Neural crest cell (in vitro differentiated cells): Measurements from ENCODE around the gene ACSL3. TPM values are rescaled to one million over a fixed set of nuclear protein-coding genes. Genes with fewer than 3 reads are reported as not detected.

ENCODE experiments used
- DNase-seq: peaks from one replicate; pipeline ENCODE4 v3.0.0; 2021; ENCODE audit warnings: low read depth, mixed read lengths, low spot score
- H3K27ac Mint-ChIP-seq: one replicate; pipeline ENCODE4 v1.8.0; 2021; ENCODE audit warnings: mild to moderate bottlenecking, mixed read lengths; ENCODE audit not compliant: unreplicated experiment
- H3K27me3 Mint-ChIP-seq: 2 replicates; pipeline ENCODE4 v1.8.0; 2021; ENCODE audit warnings: low read depth, mild to moderate bottlenecking, mixed read lengths
- H3K36me3 Mint-ChIP-seq: 2 replicates; pipeline ENCODE4 v1.8.0; 2021; ENCODE audit warnings: low read depth, mild to moderate bottlenecking, mixed read lengths
- H3K4me1 Mint-ChIP-seq: 2 replicates; pipeline ENCODE4 v1.8.0; 2021; ENCODE audit warnings: mixed read lengths
- H3K4me3 Mint-ChIP-seq: one replicate; pipeline ENCODE4 v1.8.0; 2021; ENCODE audit warnings: mild to moderate bottlenecking, mixed read lengths
- H3K9me3 Mint-ChIP-seq: 2 replicates; pipeline ENCODE4 v1.8.0; 2021; ENCODE audit warnings: mixed read lengths
- total RNA-seq: library from RNA; stranded (reverse); gene quantifications from 2 replicates; pipeline ENCODE4 v1.2.1, GENCODE V29; 2021
- TF ChIP-seq, protein P1 (sequence below): fragments of 200-600 bp; sonication (generic); conservative IDR thresholded peaks from 2 replicates; pipeline ENCODE4 v1.5.0; 2021; ENCODE audit warnings: antibody characterized with exemption, mild to moderate bottlenecking

Gene ACSL3
- total RNA-seq, 1 donor from 2014 or later, result 89.5 TPM

DNA sequence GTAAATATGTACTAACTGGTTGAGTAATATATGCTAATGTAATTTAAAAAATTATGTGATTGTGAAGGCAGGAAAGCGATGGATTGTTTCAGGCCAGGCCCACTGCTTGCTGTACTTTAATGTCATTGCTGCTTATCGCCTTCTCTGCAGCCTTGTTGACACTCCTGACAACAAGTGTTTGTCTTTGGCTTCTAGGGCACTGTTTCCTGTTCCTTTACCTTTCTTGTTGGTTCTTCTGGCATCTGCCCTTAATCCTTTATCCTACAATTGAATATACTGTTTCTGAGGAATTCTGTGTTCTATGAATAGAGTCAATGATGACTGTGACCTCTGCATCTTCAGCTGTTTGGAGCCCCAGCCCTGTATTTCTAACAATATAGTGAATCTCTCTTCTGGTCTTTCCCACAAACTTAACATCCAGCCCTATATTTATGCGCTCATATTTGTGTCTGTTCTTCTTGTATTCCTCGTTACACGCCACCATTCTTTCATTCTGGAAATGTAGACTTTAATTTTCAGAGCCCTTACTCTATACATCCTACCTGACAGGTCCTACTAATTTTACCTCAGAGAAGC is 17.6 kb downstream of the ACSL3 start:
- H3K27ac Mint-ChIP-seq, result no peak overlapping the region
- H3K9me3 Mint-ChIP-seq, result peaks cover 6% of the 10 kb centered on the region
- TF ChIP-seq, protein P1, sequence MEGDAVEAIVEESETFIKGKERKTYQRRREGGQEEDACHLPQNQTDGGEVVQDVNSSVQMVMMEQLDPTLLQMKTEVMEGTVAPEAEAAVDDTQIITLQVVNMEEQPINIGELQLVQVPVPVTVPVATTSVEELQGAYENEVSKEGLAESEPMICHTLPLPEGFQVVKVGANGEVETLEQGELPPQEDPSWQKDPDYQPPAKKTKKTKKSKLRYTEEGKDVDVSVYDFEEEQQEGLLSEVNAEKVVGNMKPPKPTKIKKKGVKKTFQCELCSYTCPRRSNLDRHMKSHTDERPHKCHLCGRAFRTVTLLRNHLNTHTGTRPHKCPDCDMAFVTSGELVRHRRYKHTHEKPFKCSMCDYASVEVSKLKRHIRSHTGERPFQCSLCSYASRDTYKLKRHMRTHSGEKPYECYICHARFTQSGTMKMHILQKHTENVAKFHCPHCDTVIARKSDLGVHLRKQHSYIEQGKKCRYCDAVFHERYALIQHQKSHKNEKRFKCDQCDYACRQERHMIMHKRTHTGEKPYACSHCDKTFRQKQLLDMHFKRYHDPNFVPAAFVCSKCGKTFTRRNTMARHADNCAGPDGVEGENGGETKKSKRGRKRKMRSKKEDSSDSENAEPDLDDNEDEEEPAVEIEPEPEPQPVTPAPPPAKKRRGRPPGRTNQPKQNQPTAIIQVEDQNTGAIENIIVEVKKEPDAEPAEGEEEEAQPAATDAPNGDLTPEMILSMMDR, result no peak
- H3K27me3 Mint-ChIP-seq, result no peaks in the 10 kb centered on the region
- no peak for DNase-seq
- H3K4me1 Mint-ChIP-seq, result peaks cover 44% of the 10 kb centered on the region
- no peak overlapping the region for H3K4me3 Mint-ChIP-seq
- no peaks in the 10 kb centered on the region for H3K36me3 Mint-ChIP-seq

DNA sequence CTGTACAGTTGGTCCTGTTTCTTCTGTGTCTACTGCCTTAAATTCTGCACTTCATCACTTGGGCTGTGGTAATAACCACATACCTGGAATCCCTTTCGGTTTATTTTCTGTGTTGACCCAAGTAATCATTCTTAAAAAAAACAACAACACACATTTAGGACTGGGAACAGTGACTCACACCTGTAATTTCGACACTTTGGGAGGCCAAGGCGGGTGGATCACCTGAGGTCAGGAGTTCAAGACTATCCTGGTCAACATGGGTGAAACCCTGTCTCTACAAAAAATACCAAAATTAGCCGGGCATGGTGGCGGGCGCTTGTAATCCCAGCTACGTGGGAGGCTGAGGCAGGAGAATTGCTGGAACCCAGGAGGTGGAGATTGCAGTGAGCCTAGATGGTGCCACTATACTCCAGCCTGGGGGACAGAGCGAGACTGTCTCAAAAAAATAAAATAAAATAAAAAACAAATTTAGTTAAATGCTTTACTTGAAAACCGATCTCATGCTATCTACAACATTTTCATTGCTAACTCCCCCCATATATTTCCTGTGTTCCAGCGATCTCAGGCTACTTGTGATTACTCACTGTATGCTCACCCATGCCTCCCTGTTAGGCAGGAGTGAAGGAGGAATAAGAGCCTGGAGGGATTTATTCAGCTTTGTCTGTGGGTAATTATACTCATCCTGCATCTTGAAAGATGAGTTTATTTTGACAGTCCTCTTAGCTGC is 18.2 kb downstream of the ACSL3 start:
- TF ChIP-seq, protein P1, result no peak
- no peak overlapping the region for H3K27ac Mint-ChIP-seq
- H3K27me3 Mint-ChIP-seq, result no peaks in the 10 kb centered on the region
- no peak overlapping the region for H3K4me3 Mint-ChIP-seq
- peaks cover 6% of the 10 kb centered on the region for H3K9me3 Mint-ChIP-seq
- DNase-seq, result no peak
- no peaks in the 10 kb centered on the region for H3K36me3 Mint-ChIP-seq
- H3K4me1 Mint-ChIP-seq, result peaks cover 50% of the 10 kb centered on the region

DNA sequence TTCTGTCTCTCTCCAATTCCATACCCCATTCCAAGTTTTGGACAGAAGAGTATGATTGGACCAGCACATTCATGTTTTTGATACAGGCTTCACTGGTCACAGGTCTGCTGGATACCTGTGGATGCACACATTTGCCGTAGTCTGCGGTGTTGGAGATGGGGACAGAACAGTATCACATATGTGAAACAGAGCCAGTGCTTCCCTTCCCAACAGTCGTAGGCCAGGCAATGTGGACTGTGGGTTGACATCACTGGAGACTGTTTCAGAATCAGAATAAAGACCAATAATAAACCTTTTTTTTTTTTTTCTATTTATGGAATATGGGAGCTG is 18.7 kb downstream of the ACSL3 start:
- TF ChIP-seq, protein P1, result no peak
- H3K27ac Mint-ChIP-seq, result no peak overlapping the region
- no peaks in the 10 kb centered on the region for H3K36me3 Mint-ChIP-seq
- H3K4me1 Mint-ChIP-seq, result peaks cover 56% of the 10 kb centered on the region
- DNase-seq, result no peak
- no peaks in the 10 kb centered on the region for H3K27me3 Mint-ChIP-seq
- no peak overlapping the region for H3K4me3 Mint-ChIP-seq
- peaks cover 6% of the 10 kb centered on the region for H3K9me3 Mint-ChIP-seq

DNA sequence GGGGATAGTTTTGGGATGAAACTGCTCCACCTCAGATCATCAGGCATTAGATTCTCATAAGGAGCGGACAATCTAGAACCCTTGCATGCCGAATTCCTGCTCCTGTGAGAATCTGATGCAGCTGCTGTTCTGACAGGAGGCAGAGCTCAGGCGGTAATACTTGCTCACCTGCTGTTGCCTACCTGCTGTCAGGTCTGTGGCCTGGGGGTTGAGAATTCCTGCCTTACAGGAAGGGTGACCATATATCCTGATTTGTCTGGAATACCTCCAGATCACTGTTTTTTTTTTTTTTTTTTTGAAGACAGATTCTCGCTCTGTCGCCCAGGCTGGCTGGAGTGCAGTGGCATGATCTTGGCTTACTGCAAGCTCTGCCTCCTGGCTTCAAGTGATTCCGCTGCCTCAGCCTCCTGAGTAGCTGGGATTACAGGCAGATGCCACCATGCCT is 21.7 kb downstream of the ACSL3 start:
- no peak overlapping the region for H3K4me3 Mint-ChIP-seq
- peaks cover 54% of the 10 kb centered on the region for H3K4me1 Mint-ChIP-seq
- H3K27me3 Mint-ChIP-seq, result no peaks in the 10 kb centered on the region
- no peak for DNase-seq
- H3K36me3 Mint-ChIP-seq, result no peaks in the 10 kb centered on the region
- TF ChIP-seq, protein P1, result no peak
- no peaks in the 10 kb centered on the region for H3K9me3 Mint-ChIP-seq
- no peak overlapping the region for H3K27ac Mint-ChIP-seq

DNA sequence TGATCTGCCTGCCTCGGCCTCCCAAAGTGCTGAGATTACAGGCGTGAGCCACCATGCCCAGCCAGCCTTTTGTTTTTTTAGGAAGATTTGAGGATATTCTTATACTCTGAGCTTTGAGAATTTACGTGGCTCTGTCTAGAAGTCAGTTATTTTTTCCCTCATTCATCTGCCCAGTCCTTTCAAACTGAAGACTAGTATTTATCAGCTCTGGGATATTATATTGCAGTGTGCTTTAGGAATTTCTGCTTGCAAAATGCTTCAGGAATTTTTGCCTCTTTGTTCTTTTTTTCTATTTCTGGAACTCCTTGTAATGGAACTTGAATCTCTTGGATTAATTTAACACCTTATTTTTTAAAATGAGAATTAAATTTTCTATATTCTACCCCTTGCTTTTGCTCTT is 22.6 kb downstream of the ACSL3 start:
- TF ChIP-seq, protein P1, result no peak
- Mint-ChIP-seq H3K4me1 (peaks cover 46% of the 10 kb centered on the region), H3K27ac (no peak overlapping the region)

More for the DNA sequence above, 22.6 kb downstream of the ACSL3 start:
- Mint-ChIP-seq H3K9me3 (no peaks in the 10 kb centered on the region), H3K27me3 (no peaks in the 10 kb centered on the region), H3K4me3 (no peak overlapping the region), H3K36me3 (no peaks in the 10 kb centered on the region)
- DNase-seq, result no peak
